HepG2 (cell line): Measurements from ENCODE around the gene MTHFD1. TPM values are rescaled to one million over a fixed set of nuclear protein-coding genes. Genes with fewer than 3 reads are reported as not detected.

Experiments
- ATAC-seq: fragments of 200-7000 bp; cut with Tn5 transposase; 3 replicates; pipeline ENCODE4 v1.9.1; 2020; ENCODE audit warnings: mild to moderate bottlenecking, moderate library complexity
- BruUV-seq: library from RNA; stranded (reverse); fragments of 400-500 nt; replicated peaks from 2 replicates; lab custom pipeline; 2021; lab: Mats Ljungman, UMichigan
- CTCF ChIA-PET: fragments of 300-600 bp; formaldehyde crosslinking; extraction: SDS; loops from one replicate; lab custom pipeline; 2021; ENCODE audit warnings: low total read pairs, inconsistent platforms, low intra/inter-chr PET ratio; lab: Yijun Ruan, JAX
- POLR2A ChIA-PET: fragments of 350-600 bp; sonication (Branson Sonifier 250); formaldehyde crosslinking; loops from one replicate; lab custom pipeline; 2020; ENCODE audit warnings: antibody characterized with exemption, inconsistent platforms; lab: Yijun Ruan, JAX
- DNase-seq: peaks from one replicate; pipeline ENCODE4 v3.0.0-alpha.2; 2015; ENCODE audit warnings: low spot score
- FAIRE-seq: peaks from 3 replicates; lab custom pipeline; 2011; peaks lifted over from hg19 to GRCh38; lab: Jason Lieb, UNC
- H2AFZ ChIP-seq: one replicate; pipeline ENCODE4 v1.6.1; 2011; ENCODE audit warnings: low read length, inconsistent platforms
- H3K27ac ChIP-seq: fragments of 300-600 bp; 3 replicates; pipeline ENCODE4 v1.8.0; 2011; ENCODE audit warnings: mixed run types, mild to moderate bottlenecking, mixed read lengths, low read length, inconsistent platforms; ENCODE audit not compliant: insufficient read depth; ENCODE audit errors: extremely low read length
- H3K27me3 ChIP-seq, 2 experiments: fragments of 200-600 bp in 1 of 2; 2 replicates in 1 of 2; 3 replicates in 1 of 2; pipeline versions ENCODE4 v1.6.0 to v1.8.0; 2011; ENCODE audit warnings: low read length in 2 of 2, mild to moderate bottlenecking in 2 of 2, moderate library complexity in 2 of 2, inconsistent platforms in 1 of 2; ENCODE audit not compliant: insufficient read depth in 2 of 2, control insufficient read depth in 1 of 2
- H3K36me3 ChIP-seq, 2 experiments: fragments of 200-600 bp in 1 of 2; replicated peaks in 1 of 2; 2 replicates in 1 of 2; 3 replicates in 1 of 2; pipeline versions ENCODE4 v1.5.1 to v1.8.0; 2011; ENCODE audit warnings: low read length in 2 of 2, inconsistent platforms in 1 of 2; ENCODE audit not compliant: insufficient read depth in 2 of 2, control insufficient read depth in 1 of 2
- H3K4me1 ChIP-seq: 2 replicates; pipeline ENCODE4 v1.5.1; 2012; ENCODE audit warnings: low read length, inconsistent platforms; ENCODE audit not compliant: insufficient read depth
- H3K4me2 ChIP-seq: 2 replicates; pipeline ENCODE4 v1.6.0; 2011; ENCODE audit warnings: low read depth, low read length, inconsistent platforms
- H3K4me3 ChIP-seq, 3 experiments: fragments of 200-600 bp in 1 of 3; sonication (generic), shearing (Covaris generic) in 1 of 3; replicated peaks in 1 of 3; 2 replicates each; pipeline ENCODE4 v1.5.1; 2011 to 2016; ENCODE audit warnings: low read length in 3 of 3, inconsistent platforms in 2 of 3, low read depth in 2 of 3, mild to moderate bottlenecking in 2 of 3, control low read depth in 1 of 3, mixed read lengths in 1 of 3; ENCODE audit not compliant: insufficient read depth in 1 of 3
- H3K79me2 ChIP-seq: one replicate; pipeline ENCODE4 v1.6.1; 2011; ENCODE audit warnings: low read length, inconsistent platforms; ENCODE audit not compliant: insufficient read depth
- H3K9ac ChIP-seq: 2 replicates; pipeline ENCODE4 v1.6.0; 2011; ENCODE audit warnings: mild to moderate bottlenecking, low read depth, low read length, inconsistent platforms; ENCODE audit not compliant: insufficient read depth
- H3K9me3 ChIP-seq: 2 replicates; pipeline ENCODE4 v1.5.1; 2012; ENCODE audit warnings: mild to moderate bottlenecking, low read length
- H4K20me1 ChIP-seq: 2 replicates; pipeline ENCODE4 v1.6.0; 2011; ENCODE audit warnings: inconsistent platforms, mild to moderate bottlenecking, low read length, moderate library complexity; ENCODE audit not compliant: insufficient read depth
- AKNA ChIP-seq: sonication (generic); formaldehyde crosslinking; IDR thresholded peaks from 2 replicates; pipeline ENCODE4 v1.4.0; 2020; ENCODE audit warnings: missing genetic modification reagents, borderline replicate concordance
- ATF7-NPFF ChIP-seq: sonication (generic); formaldehyde crosslinking; IDR thresholded peaks from 2 replicates; pipeline ENCODE4 v1.8.1; 2023; ENCODE audit warnings: mild to moderate bottlenecking, low read depth, missing genetic modification reagents, moderate library complexity
- CBX1 ChIP-seq: IDR thresholded peaks from one replicate; pipeline ENCODE4 v1.6.1; 2016; ENCODE audit warnings: antibody characterized with exemption, low read depth
- CHCHD3 ChIP-seq: sonication (generic); formaldehyde crosslinking; IDR thresholded peaks from 2 replicates; pipeline ENCODE4 v1.8.0; 2022; ENCODE audit warnings: mild to moderate bottlenecking, missing genetic modification reagents, moderate library complexity
- E2F1 ChIP-seq: sonication (generic); formaldehyde crosslinking; IDR thresholded peaks from 2 replicates; pipeline ENCODE4 v1.5.0; 2020; ENCODE audit warnings: missing genetic modification reagents
- MIER2 ChIP-seq: IDR thresholded peaks from 2 replicates; pipeline ENCODE4 v1.6.1; 2016; ENCODE audit warnings: missing biosample characterization, missing genetic modification reagents
- NBN ChIP-seq: fragments of 450-650 bp; conservative IDR thresholded peaks from 2 replicates; pipeline ENCODE4 v1.6.1; 2017
- SCMH1 ChIP-seq: sonication (generic); formaldehyde crosslinking; IDR thresholded peaks from 2 replicates; pipeline ENCODE4 v1.9.0; 2021; ENCODE audit warnings: missing genetic modification reagents, mild to moderate bottlenecking, borderline replicate concordance
- TOE1 ChIP-seq: sonication (generic); formaldehyde crosslinking; IDR thresholded peaks from 2 replicates; pipeline ENCODE4 v1.4.0; 2020; ENCODE audit warnings: mild to moderate bottlenecking, missing genetic modification reagents
- ZNF33A ChIP-seq: sonication (generic); formaldehyde crosslinking; IDR thresholded peaks from 2 replicates; pipeline ENCODE4 v1.5.1; 2020; ENCODE audit warnings: missing genetic modification reagents, mild to moderate bottlenecking, moderate library complexity, borderline replicate concordance
- ZNF34 ChIP-seq: sonication (generic); formaldehyde crosslinking; IDR thresholded peaks from 2 replicates; pipeline ENCODE4 v1.4.0; 2020; ENCODE audit warnings: mild to moderate bottlenecking, missing genetic modification reagents, borderline replicate concordance
- WGBS: methylation state at CpG from one replicate; pipeline ENCODE4 v1.1.6; 2017; ENCODE audit warnings: low lambda C conversion rate; 5-methylcytosine and 5-hydroxymethylcytosine counted together
- in situ Hi-C: cut with HindIII; loops from 2 replicates; pipeline ENCODE4 v1.10.0; 2017; ENCODE audit warnings: low pct_unique_long_range_greater_than_20kb; ENCODE audit not compliant: extremely low pct_ligation_motif_present
- intact Hi-C: fragments of 100-400 bp; cut with micrococcal nuclease; formaldehyde crosslinking; loops from one replicate; pipeline ENCODE4 v1.10.0; 2022; ENCODE audit not compliant: unreplicated experiment
- polyA plus RNA-seq, 8 experiments: library from polyadenylated mRNA; depleted of rRNA in 3 of 8; stranded (reverse) in 7 of 8; unstranded in 1 of 8; fragments of >200 nt; fragmentation: Illumina TruSeq in 4 of 8; extraction: Trizol in 4 of 8; gene quantifications; 2 replicates each; pipeline versions ENCODE4 v1.2.1 to v1.2.3, GENCODE V29; 2011 to 2016; ENCODE audit warnings: low read depth in 4 of 8, missing spikeins in 1 of 8, mixed read lengths in 1 of 8; ENCODE audit not compliant: insufficient read depth in 1 of 8
- total RNA-seq, 5 experiments: library from RNA; depleted of rRNA; stranded (reverse); fragments of >200 nt; fragmentation: Illumina TruSeq; extraction: Trizol; gene quantifications; 2 replicates each; pipeline ENCODE4 v1.2.3, GENCODE V29; 2016; ENCODE audit warnings: low read depth in 1 of 5
- TF ChIP-seq, protein P1 (sequence below): sonication (generic); formaldehyde crosslinking; IDR thresholded peaks from 2 replicates; pipeline ENCODE4 v1.5.1; 2020; ENCODE audit warnings: missing genetic modification reagents, mild to moderate bottlenecking, borderline replicate concordance
- TF ChIP-seq, protein P2 (sequence below): sonication (generic); formaldehyde crosslinking; IDR thresholded peaks from 2 replicates; pipeline ENCODE4 v1.5.0; 2020; ENCODE audit warnings: missing genetic modification reagents, mild to moderate bottlenecking, borderline replicate concordance
- TF ChIP-seq, protein P3 (sequence below): sonication (generic); formaldehyde crosslinking; IDR thresholded peaks from 2 replicates; pipeline ENCODE4 v1.4.0; 2020; ENCODE audit warnings: mild to moderate bottlenecking, missing genetic modification reagents

MTHFD1 gene
- total and polyA plus RNA-seq, 2 of the 13 experiments (the other 11 are each of a cell fraction or from before 2014, with no cell fraction given), result 31.0 to 106 TPM

DNA sequence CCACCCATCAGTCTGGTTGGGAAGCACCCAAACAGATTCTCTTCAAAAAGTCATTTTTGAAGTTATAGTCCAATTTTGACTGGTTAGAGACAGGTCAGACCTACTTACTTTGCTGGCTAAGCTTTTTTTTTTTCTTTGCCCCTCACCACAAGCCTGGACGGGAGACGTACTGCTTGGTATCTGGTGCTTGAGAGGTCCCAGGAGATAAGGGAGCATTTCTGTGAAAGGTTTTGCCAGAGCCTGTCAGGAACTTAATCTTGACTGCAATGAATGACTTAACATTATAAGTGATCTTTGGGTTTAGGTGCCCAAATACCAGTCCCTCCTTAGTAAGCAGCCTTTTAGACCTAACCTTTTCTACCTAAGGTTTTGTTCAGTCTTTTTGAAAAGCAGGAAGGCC, 6.3 kb downstream of the MTHFD1 start:
- Histone ChIP-seq H3K9ac (no peak overlapping the region), H4K20me1 (no peaks in the 10 kb centered on the region; the same call in 1 of the 2 replicates), H3K79me2 (peaks cover 86% of the 10 kb centered on the region), H3K4me1 (peaks cover 57% of the 10 kb centered on the region), H3K4me2 (no peak overlapping the region), H3K9me3 (no peaks in the 10 kb centered on the region), H3K27ac (no peak overlapping the region), H3K4me3 (no peak overlapping the region), H3K36me3 (no peaks in the 10 kb centered on the region; a peak in 2 of 5 replicates), H3K27me3 (no peaks in the 10 kb centered on the region), H2AFZ (no peak overlapping the region)
- DNase-seq (no peak), FAIRE-seq (no peak), ATAC-seq (no peak)
- intact Hi-C loops, result no loop called here
- no TSS peak for BruUV-seq
- POLR2A ChIA-PET, result no interaction called here
- in situ Hi-C loops, result no loop called here
- CTCF ChIA-PET, result no interaction called here
- 89% methylated on average over 2 of the region's 2 CpGs for WGBS
- TF ChIP-seq AKNA (CRISPR knock-in tag) (no peak), NBN (no peak), ZNF34 (CRISPR knock-in tag) (no peak), ATF7-NPFF (no peak), CBX1 (no peak), E2F1 (no peak), ZNF33A (CRISPR knock-in tag) (no peak), TOE1 (CRISPR knock-in tag) (no peak), SCMH1 (no peak), MIER2 (no peak), CHCHD3 (CRISPR knock-in tag) (no peak)
- TF ChIP-seq, protein P1, sequence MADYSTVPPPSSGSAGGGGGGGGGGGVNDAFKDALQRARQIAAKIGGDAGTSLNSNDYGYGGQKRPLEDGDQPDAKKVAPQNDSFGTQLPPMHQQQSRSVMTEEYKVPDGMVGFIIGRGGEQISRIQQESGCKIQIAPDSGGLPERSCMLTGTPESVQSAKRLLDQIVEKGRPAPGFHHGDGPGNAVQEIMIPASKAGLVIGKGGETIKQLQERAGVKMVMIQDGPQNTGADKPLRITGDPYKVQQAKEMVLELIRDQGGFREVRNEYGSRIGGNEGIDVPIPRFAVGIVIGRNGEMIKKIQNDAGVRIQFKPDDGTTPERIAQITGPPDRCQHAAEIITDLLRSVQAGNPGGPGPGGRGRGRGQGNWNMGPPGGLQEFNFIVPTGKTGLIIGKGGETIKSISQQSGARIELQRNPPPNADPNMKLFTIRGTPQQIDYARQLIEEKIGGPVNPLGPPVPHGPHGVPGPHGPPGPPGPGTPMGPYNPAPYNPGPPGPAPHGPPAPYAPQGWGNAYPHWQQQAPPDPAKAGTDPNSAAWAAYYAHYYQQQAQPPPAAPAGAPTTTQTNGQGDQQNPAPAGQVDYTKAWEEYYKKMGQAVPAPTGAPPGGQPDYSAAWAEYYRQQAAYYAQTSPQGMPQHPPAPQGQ, result no peak
- TF ChIP-seq, protein P2, sequence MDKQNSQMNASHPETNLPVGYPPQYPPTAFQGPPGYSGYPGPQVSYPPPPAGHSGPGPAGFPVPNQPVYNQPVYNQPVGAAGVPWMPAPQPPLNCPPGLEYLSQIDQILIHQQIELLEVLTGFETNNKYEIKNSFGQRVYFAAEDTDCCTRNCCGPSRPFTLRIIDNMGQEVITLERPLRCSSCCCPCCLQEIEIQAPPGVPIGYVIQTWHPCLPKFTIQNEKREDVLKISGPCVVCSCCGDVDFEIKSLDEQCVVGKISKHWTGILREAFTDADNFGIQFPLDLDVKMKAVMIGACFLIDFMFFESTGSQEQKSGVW, result no peak
- TF ChIP-seq, protein P3, sequence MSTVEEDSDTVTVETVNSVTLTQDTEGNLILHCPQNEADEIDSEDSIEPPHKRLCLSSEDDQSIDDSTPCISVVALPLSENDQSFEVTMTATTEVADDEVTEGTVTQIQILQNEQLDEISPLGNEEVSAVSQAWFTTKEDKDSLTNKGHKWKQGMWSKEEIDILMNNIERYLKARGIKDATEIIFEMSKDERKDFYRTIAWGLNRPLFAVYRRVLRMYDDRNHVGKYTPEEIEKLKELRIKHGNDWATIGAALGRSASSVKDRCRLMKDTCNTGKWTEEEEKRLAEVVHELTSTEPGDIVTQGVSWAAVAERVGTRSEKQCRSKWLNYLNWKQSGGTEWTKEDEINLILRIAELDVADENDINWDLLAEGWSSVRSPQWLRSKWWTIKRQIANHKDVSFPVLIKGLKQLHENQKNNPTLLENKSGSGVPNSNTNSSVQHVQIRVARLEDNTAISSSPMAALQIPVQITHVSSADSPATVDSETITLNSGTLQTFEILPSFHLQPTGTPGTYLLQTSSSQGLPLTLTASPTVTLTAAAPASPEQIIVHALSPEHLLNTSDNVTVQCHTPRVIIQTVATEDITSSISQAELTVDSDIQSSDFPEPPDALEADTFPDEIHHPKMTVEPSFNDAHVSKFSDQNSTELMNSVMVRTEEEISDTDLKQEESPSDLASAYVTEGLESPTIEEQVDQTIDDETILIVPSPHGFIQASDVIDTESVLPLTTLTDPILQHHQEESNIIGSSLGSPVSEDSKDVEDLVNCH, result no peak
